ENCODE measurements around the gene TBC1D14. TPM values are rescaled to one million over a fixed set of nuclear protein-coding genes. Genes with fewer than 3 reads are reported as not detected.
A peak's percentile ranks its signal among the peaks of the same experiment; 100 is the strongest.

Gene TBC1D14
- total RNA-seq, 1 donor from 2014 or later: 40.4 TPM

GRCh38 chr4:6939761-6940743 is 30.4 kb downstream of the TBC1D14 start:
- DNase-seq: no peak
- no peak for ATAC-seq
- intact Hi-C loops (cut with micrococcal nuclease): no loop called here

- no peak for ATAC-seq
- no peak for DNase-seq
- intact Hi-C loops (cut with micrococcal nuclease): no loop called here
These were observed 31.1 kb downstream of the TBC1D14 start for GRCh38 chr4:6940744-6941137.

- ATAC-seq (no peak), DNase-seq (no peak)
- intact Hi-C loops (cut with micrococcal nuclease): no loop called here
These were observed 32.2 kb downstream of the TBC1D14 start for GRCh38 chr4:6941796-6942195.

GRCh38 chr4:6942238-6942800 is 32.7 kb downstream of the TBC1D14 start:
- DNase-seq (no peak), ATAC-seq (peak; percentile 52)
- intact Hi-C loops (cut with micrococcal nuclease): no loop called here

GRCh38 chr4:6943012-6943884 is 33.6 kb downstream of the TBC1D14 start:
- no peak for ATAC-seq
- no peak for DNase-seq
- intact Hi-C loops (cut with micrococcal nuclease): no loop called here

- DNase-seq: no peak
- ATAC-seq: no peak
- intact Hi-C loops (cut with micrococcal nuclease): no loop called here
These were observed 34.2 kb downstream of the TBC1D14 start for GRCh38 chr4:6943885-6944225.

- no peak for DNase-seq
- intact Hi-C loops (cut with micrococcal nuclease): no loop called here
- no peak for ATAC-seq
These were observed 34.9 kb downstream of the TBC1D14 start for GRCh38 chr4:6944301-6945051.

- no peak for DNase-seq
- no peak for ATAC-seq
- intact Hi-C loops (cut with micrococcal nuclease): no loop called here
These were observed 35.4 kb downstream of the TBC1D14 start for GRCh38 chr4:6945052-6945409.

GRCh38 chr4:6946497-6946896 is 36.9 kb downstream of the TBC1D14 start:
- no peak for ATAC-seq

GRCh38 chr4:6948134-6948460 is 38.5 kb downstream of the TBC1D14 start:
- intact Hi-C loops (cut with micrococcal nuclease): no loop called here

More at GRCh38 chr4:6946497-6946896, 36.9 kb downstream of the TBC1D14 start:
- DNase-seq: no peak
- intact Hi-C loops (cut with micrococcal nuclease): no loop called here

GRCh38 chr4:6951880-6952381 is 42.3 kb downstream of the TBC1D14 start:
- intact Hi-C loops (cut with micrococcal nuclease): no loop called here
- ATAC-seq (no peak), DNase-seq (no peak)

More at GRCh38 chr4:6948134-6948460, 38.5 kb downstream of the TBC1D14 start:
- no peak for DNase-seq
- no peak for ATAC-seq

- intact Hi-C loops (cut with micrococcal nuclease): no loop called here
- peak; percentile 90 for ATAC-seq
- DNase-seq: peak; percentile 88
These were observed 44.2 kb downstream of the TBC1D14 start for GRCh38 chr4:6953751-6954380.

- DNase-seq: no peak
- intact Hi-C loops (cut with micrococcal nuclease): no loop called here
- no peak for ATAC-seq
These were observed 45.8 kb downstream of the TBC1D14 start for GRCh38 chr4:6955261-6955911.

GRCh38 chr4:6956087-6956433 is 46.4 kb downstream of the TBC1D14 start:
- intact Hi-C loops (cut with micrococcal nuclease): no loop called here
- ATAC-seq (no peak), DNase-seq (no peak)

- ATAC-seq (no peak), DNase-seq (no peak)
- intact Hi-C loops (cut with micrococcal nuclease): no loop called here
These were observed 47.0 kb downstream of the TBC1D14 start for GRCh38 chr4:6956434-6957147.

GRCh38 chr4:6957148-6957520 is 47.5 kb downstream of the TBC1D14 start:
- ATAC-seq: no peak
- DNase-seq: no peak
- intact Hi-C loops (cut with micrococcal nuclease): no loop called here

- intact Hi-C loops (cut with micrococcal nuclease): no loop called here
- DNase-seq: no peak
- ATAC-seq: no peak
These were observed 48.4 kb downstream of the TBC1D14 start for GRCh38 chr4:6957994-6958393.

- intact Hi-C loops (cut with micrococcal nuclease): no loop called here
- no peak for DNase-seq
- ATAC-seq: peak; percentile 9
These were observed 49.6 kb downstream of the TBC1D14 start for GRCh38 chr4:6959261-6959660.
